SK-N-SH (cell line): ENCODE measurements around the gene GCNT2.

Experiments used
- NRF1 ChIP-seq: IDR thresholded peaks from 2 replicates; pipeline ENCODE4 v1.6.1; 2012; ENCODE audit warnings: low read depth, mild to moderate bottlenecking, low read length
- POLR2AphosphoS5 ChIP-seq: IDR thresholded peaks from 2 replicates; pipeline ENCODE4 v1.6.1; 2012; ENCODE audit warnings: low read depth, low read length
- RFX5 ChIP-seq: IDR thresholded peaks from 2 replicates; pipeline ENCODE4 v1.6.1; 2012; ENCODE audit warnings: mild to moderate bottlenecking, improper control_type of control experiment, low read length
- TF ChIP-seq, protein P1 (sequence below): IDR thresholded peaks from 2 replicates; pipeline ENCODE4 v1.4.0; 2012; ENCODE audit warnings: low read depth

DNA sequence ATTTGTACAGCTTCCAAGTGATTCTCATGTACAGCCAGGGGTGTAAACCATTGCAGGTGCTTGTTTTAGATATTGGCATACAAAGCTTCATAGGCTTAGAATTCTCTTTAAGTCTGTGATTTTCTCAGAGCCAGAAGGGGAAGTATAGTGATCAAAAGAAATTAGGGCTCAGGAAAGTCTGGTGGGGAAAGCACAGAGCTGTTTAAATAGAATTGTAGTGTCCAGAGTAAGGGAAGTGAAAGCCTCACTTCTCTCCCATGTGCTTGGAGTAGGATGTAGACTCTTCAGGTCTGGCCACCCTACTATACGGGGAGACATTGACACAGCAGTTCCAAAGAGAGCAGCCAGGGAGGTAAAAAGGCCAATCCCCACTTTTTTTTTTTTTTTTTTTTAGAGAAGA is 10.4 kb downstream of the GCNT2 start:
- TF ChIP-seq, protein P1, sequence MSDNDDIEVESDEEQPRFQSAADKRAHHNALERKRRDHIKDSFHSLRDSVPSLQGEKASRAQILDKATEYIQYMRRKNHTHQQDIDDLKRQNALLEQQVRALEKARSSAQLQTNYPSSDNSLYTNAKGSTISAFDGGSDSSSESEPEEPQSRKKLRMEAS, result no peak
- TF ChIP-seq NRF1 (no peak), POLR2AphosphoS5 (no peak), RFX5 (no peak)
